ENCODE results near the gene RANBP17. TPM values are rescaled to one million over a fixed set of nuclear protein-coding genes. Genes with fewer than 3 reads are reported as not detected.

RANBP17 gene
- total and polyA plus RNA-seq, 3 experiments from 2014 or later: not detected

DNA sequence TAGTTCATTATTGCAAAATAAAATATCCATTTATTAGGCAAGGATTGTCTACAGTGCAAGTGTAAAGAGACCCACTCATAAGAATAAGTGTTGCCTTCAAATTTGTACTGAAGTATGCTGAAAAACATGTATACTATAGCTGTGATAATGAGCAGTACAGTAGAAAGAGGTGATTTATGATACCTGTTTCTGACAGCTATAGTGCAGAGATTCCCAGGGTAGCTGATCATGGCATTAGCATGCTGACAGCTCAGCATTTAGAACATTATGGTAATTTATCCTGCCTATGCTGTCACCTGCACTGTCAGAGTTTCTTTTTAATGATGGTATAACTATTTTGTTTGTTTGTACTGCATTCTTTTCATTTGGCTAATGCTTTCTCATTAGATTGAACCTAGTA, 269.7 kb downstream of the RANBP17 start:
- no peaks in the 10 kb centered on the region for H3K27me3 ChIP-seq (ENCODE audit: insufficient read depth, low read length, poor library complexity, severe bottlenecking)
- H3K4me3 ChIP-seq (ENCODE audit: low read length): no peak overlapping the region
- H3K36me3 Mint-ChIP-seq: no peaks in the 10 kb centered on the region
- no peaks in the 10 kb centered on the region for H3K4me1 ChIP-seq (ENCODE audit: insufficient read depth, low read length)
- H3K27ac Mint-ChIP-seq: no peak overlapping the region
- ChIA-PET POLR2A (no interaction called here), CTCF (no interaction called here)
- H3K4me1 Mint-ChIP-seq: no peaks in the 10 kb centered on the region
- DNase-seq: no peak
- H3K4me3 Mint-ChIP-seq: no peak overlapping the region
- H3K9me3 Mint-ChIP-seq: peaks cover 0 to 2% (median 0%) of the 10 kb centered on the region in 5 donors
- H3K36me3 ChIP-seq (ENCODE audit: insufficient read depth, low read length): no peaks in the 10 kb centered on the region
- H3K9me3 ChIP-seq (ENCODE audit: low read length): no peaks in the 10 kb centered on the region
- H3K27ac ChIP-seq (ENCODE audit: low read depth, low read length): no peak overlapping the region
- H3K27me3 Mint-ChIP-seq: peaks cover 4 to 5% of the 10 kb centered on the region in 2 donors

DNA sequence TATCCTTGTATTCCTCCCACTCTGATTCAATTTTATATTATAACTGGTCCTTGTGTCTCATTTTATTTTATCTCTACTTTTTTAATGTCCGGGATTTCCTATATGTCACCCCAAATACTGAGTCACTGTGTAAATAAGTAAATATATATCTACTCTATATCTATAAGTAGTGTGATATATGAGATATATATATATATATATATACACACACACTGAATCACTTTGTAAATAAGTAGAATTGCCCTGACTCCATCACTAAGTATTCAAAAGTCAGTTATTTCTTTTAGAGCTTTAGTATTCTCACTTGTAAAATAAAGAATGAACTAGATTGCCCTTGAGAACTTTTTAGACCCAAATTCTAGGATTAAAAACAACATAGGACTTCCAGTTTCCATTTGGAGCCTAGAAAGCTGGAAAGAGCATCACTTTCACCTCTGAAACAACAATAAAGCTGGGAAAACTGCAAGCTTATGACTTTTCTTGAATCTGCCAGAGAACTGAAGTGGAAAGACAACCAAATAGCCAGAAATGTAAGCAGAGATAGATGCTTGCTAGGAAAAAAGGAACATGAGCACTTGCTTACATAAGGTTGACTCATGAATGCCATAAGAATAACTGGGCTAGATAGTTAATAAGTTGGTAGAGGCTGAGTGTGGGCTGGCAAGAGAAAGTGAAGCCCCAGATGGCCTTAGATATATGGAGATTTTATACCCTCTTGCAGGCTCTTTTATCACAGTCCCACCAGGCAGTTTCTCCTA, 276.1 kb downstream of the RANBP17 start:
- Histone ChIP-seq H3K27ac (ENCODE audit: low read depth, low read length) (no peak overlapping the region), H3K9me3 (ENCODE audit: low read length) (no peaks in the 10 kb centered on the region), H3K4me3 (ENCODE audit: low read length) (no peak overlapping the region), H3K27me3 (ENCODE audit: insufficient read depth, low read length, poor library complexity, severe bottlenecking) (no peaks in the 10 kb centered on the region), H3K4me1 (ENCODE audit: insufficient read depth, low read length) (no peaks in the 10 kb centered on the region), H3K36me3 (ENCODE audit: insufficient read depth, low read length) (no peaks in the 10 kb centered on the region)
- no peaks in the 10 kb centered on the region for H3K4me1 Mint-ChIP-seq
- peaks cover 0 to 6% (median 0%) of the 10 kb centered on the region in 5 donors for H3K9me3 Mint-ChIP-seq
- no peak for DNase-seq
- no peaks in the 10 kb centered on the region for H3K36me3 Mint-ChIP-seq
- ChIA-PET POLR2A (no interaction called here), CTCF (no interaction called here)
- peaks cover 3 to 8% of the 10 kb centered on the region in 2 donors for H3K27me3 Mint-ChIP-seq
- H3K4me3 Mint-ChIP-seq: no peak overlapping the region
- no peak overlapping the region for H3K27ac Mint-ChIP-seq

DNA sequence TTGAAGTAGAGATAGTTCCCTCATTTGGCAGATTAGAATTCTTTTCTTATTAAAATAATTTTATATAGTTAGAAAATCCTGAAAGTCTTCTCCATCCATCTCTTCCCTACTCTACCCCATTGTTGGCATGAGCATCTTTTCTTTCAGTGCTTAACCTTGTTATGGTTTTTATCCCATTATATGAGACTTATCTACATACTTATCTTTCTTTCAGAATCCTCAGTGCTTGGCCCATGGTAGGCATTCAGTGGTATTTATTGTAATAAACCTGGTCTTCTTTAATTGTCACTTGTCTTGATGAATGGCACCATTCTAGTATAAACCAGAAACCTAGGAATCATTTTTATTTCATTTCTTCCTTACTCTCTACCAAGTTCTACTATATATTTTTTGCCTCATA, 277.4 kb downstream of the RANBP17 start:
- Mint-ChIP-seq H3K27me3 (peaks cover 3 to 8% of the 10 kb centered on the region in 2 donors), H3K4me1 (no peaks in the 10 kb centered on the region), H3K9me3 (peaks cover 0 to 6% (median 0%) of the 10 kb centered on the region in 5 donors), H3K36me3 (no peaks in the 10 kb centered on the region), H3K4me3 (no peak overlapping the region), H3K27ac (no peak overlapping the region)
- Histone ChIP-seq H3K4me1 (ENCODE audit: insufficient read depth, low read length) (no peaks in the 10 kb centered on the region), H3K9me3 (ENCODE audit: low read length) (no peaks in the 10 kb centered on the region), H3K36me3 (ENCODE audit: insufficient read depth, low read length) (no peaks in the 10 kb centered on the region), H3K27me3 (ENCODE audit: insufficient read depth, low read length, poor library complexity, severe bottlenecking) (no peaks in the 10 kb centered on the region), H3K27ac (ENCODE audit: low read depth, low read length) (no peak overlapping the region), H3K4me3 (ENCODE audit: low read length) (no peak overlapping the region)
- DNase-seq: no peak
- ChIA-PET POLR2A (no interaction called here), CTCF (no interaction called here)

DNA sequence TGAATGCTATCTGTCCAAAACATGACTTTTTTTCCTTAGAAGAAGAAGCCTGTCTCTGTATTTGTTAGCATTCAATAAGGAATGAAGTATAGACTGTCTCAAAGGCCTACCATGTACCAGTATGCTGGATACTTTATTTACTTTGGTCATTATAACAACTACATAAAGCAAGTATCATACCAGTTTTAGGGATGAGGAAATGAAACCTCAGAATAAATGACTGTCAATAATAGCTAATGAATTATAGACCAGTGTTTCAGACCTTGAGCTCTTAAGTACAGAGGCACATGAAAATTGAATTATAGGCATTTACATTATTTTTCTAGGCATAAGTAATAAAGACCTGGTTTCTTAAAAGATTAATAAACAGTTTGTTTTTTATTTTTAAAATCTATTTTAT, 280.8 kb downstream of the RANBP17 start:
- no peak overlapping the region for H3K4me3 ChIP-seq (ENCODE audit: low read length)
- Mint-ChIP-seq H3K4me1 (no peaks in the 10 kb centered on the region), H3K9me3 (peaks cover 0 to 3% (median 0%) of the 10 kb centered on the region in 5 donors), H3K27ac (no peak overlapping the region), H3K36me3 (no peaks in the 10 kb centered on the region), H3K4me3 (no peak overlapping the region), H3K27me3 (peaks cover 3% of the 10 kb centered on the region in 2 donors)
- ChIA-PET POLR2A (no interaction called here), CTCF (no interaction called here)
- H3K9me3 ChIP-seq (ENCODE audit: low read length): no peaks in the 10 kb centered on the region
- H3K27ac ChIP-seq (ENCODE audit: low read depth, low read length): no peak overlapping the region
- no peaks in the 10 kb centered on the region for H3K4me1 ChIP-seq (ENCODE audit: insufficient read depth, low read length)
- no peak for DNase-seq
- H3K36me3 ChIP-seq (ENCODE audit: insufficient read depth, low read length): no peaks in the 10 kb centered on the region
- no peaks in the 10 kb centered on the region for H3K27me3 ChIP-seq (ENCODE audit: insufficient read depth, low read length, poor library complexity, severe bottlenecking)

DNA sequence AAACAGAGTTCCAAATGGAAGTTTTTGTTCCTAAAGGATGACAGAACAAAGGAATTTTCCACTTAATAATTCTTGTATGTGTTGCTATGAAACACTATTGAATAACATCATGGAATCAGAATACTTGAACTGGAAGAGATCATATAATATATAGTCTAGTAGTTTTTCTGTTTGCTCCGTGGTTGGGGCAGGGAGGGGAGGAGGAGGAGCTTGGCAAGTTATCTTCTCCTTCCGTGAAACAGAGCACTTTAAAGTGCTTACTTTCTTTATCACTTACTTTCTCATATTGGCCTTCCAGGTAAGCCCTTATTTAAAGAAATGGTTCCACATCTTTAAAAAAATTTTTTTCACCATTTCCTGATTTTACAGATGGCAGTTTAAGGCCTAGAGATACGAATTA, 281.4 kb downstream of the RANBP17 start:
- Mint-ChIP-seq H3K9me3 (peaks cover 0 to 3% (median 0%) of the 10 kb centered on the region in 5 donors), H3K4me3 (no peak overlapping the region), H3K27me3 (peaks cover 0 to 3% of the 10 kb centered on the region in 2 donors), H3K36me3 (no peaks in the 10 kb centered on the region), H3K4me1 (no peaks in the 10 kb centered on the region), H3K27ac (no peak overlapping the region)
- no peaks in the 10 kb centered on the region for H3K4me1 ChIP-seq (ENCODE audit: insufficient read depth, low read length)
- H3K36me3 ChIP-seq (ENCODE audit: insufficient read depth, low read length): no peaks in the 10 kb centered on the region
- no peaks in the 10 kb centered on the region for H3K27me3 ChIP-seq (ENCODE audit: insufficient read depth, low read length, poor library complexity, severe bottlenecking)
- no peak for DNase-seq
- H3K27ac ChIP-seq (ENCODE audit: low read depth, low read length): no peak overlapping the region
- ChIA-PET POLR2A (no interaction called here), CTCF (no interaction called here)
- H3K9me3 ChIP-seq (ENCODE audit: low read length): no peaks in the 10 kb centered on the region
- no peak overlapping the region for H3K4me3 ChIP-seq (ENCODE audit: low read length)

DNA sequence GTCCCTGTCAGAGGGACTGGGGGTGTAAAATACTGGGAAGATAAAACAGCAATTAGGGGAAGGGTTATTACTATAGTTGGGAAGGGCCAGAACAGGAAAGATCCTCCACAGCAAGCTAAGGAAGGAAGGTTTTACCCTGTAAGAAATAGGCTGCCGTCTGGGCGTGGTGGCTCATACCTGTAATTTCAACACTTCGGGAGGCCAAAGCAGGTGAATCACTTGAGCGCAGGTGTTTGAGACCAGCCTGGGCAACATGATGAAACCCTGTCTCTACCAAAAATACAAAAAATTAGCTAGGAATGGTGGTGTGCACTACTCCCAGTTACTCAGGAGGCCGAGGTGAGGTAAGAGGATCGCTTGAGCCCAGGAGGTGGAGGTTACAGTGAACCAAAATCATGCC, 282.1 kb downstream of the RANBP17 start:
- DNase-seq: no peak
- H3K27me3 Mint-ChIP-seq: peaks cover 0 to 3% of the 10 kb centered on the region in 2 donors
- no peaks in the 10 kb centered on the region for H3K4me1 Mint-ChIP-seq
- Histone ChIP-seq H3K27me3 (ENCODE audit: insufficient read depth, low read length, poor library complexity, severe bottlenecking) (no peaks in the 10 kb centered on the region), H3K36me3 (ENCODE audit: insufficient read depth, low read length) (no peaks in the 10 kb centered on the region), H3K4me3 (ENCODE audit: low read length) (no peak overlapping the region), H3K27ac (ENCODE audit: low read depth, low read length) (no peak overlapping the region), H3K4me1 (ENCODE audit: insufficient read depth, low read length) (no peaks in the 10 kb centered on the region), H3K9me3 (ENCODE audit: low read length) (no peaks in the 10 kb centered on the region)
- peaks cover 0 to 3% (median 0%) of the 10 kb centered on the region in 5 donors for H3K9me3 Mint-ChIP-seq
- H3K36me3 Mint-ChIP-seq: no peaks in the 10 kb centered on the region
- no peak overlapping the region for H3K4me3 Mint-ChIP-seq
- ChIA-PET CTCF (no interaction called here), POLR2A (no interaction called here)
- no peak overlapping the region for H3K27ac Mint-ChIP-seq

DNA sequence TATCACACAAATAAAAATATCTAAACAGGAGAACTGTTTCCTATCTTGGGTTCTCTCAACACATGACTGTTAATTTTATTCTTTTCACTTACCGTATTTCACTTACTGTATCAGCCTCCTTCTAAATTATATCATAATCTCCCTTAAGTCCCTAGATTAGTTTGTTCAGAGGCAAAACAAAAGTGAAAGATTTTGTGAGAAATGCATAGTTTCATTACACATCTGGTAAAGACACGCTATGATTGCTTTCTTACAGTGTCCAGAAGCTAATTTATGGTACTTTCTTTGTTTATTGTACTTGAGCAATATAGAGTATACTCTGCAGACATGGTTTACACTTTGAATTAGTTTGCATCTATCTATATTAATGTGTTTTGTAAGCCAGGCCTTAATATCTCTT, 287.5 kb downstream of the RANBP17 start:
- no peaks in the 10 kb centered on the region for H3K4me1 ChIP-seq (ENCODE audit: insufficient read depth, low read length)
- Mint-ChIP-seq H3K27me3 (peaks cover 1 to 10% of the 10 kb centered on the region in 2 donors), H3K4me1 (no peaks in the 10 kb centered on the region), H3K4me3 (no peak overlapping the region), H3K36me3 (no peaks in the 10 kb centered on the region), H3K9me3 (no peaks in the 10 kb centered on the region), H3K27ac (no peak overlapping the region)
- ChIA-PET CTCF (no interaction called here), POLR2A (no interaction called here)
- no peak overlapping the region for H3K4me3 ChIP-seq (ENCODE audit: low read length)
- H3K27ac ChIP-seq (ENCODE audit: low read depth, low read length): no peak overlapping the region
- no peak for DNase-seq
- no peaks in the 10 kb centered on the region for H3K9me3 ChIP-seq (ENCODE audit: low read length)
- no peaks in the 10 kb centered on the region for H3K27me3 ChIP-seq (ENCODE audit: insufficient read depth, low read length, poor library complexity, severe bottlenecking)
- H3K36me3 ChIP-seq (ENCODE audit: insufficient read depth, low read length): no peaks in the 10 kb centered on the region

DNA sequence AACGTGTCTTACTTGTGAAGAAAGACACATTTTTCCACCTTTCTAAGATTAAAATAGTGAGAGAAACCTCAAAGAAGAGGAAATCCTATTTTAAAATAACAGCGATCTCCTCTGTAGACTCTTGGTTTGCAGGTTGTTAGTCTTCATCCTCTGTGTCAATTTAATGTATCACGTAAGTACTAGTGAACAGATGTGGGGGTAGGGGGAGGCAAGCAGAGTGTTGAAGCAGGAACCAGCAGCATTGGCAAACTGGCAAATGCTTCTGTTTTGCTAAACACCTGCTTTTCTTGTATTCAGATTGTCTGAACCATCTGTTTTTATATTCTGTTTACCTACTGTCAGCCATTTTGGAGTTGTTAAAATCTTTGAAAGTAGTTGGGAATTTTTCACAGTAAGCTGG, 288.0 kb downstream of the RANBP17 start:
- Histone ChIP-seq H3K27me3 (ENCODE audit: insufficient read depth, low read length, poor library complexity, severe bottlenecking) (no peaks in the 10 kb centered on the region), H3K36me3 (ENCODE audit: insufficient read depth, low read length) (no peaks in the 10 kb centered on the region), H3K27ac (ENCODE audit: low read depth, low read length) (no peak overlapping the region), H3K9me3 (ENCODE audit: low read length) (no peaks in the 10 kb centered on the region), H3K4me1 (ENCODE audit: insufficient read depth, low read length) (no peaks in the 10 kb centered on the region), H3K4me3 (ENCODE audit: low read length) (no peak overlapping the region)
- Mint-ChIP-seq H3K27ac (no peak overlapping the region), H3K36me3 (no peaks in the 10 kb centered on the region), H3K27me3 (peaks cover 1 to 10% of the 10 kb centered on the region in 2 donors), H3K9me3 (no peaks in the 10 kb centered on the region), H3K4me1 (no peaks in the 10 kb centered on the region), H3K4me3 (no peak overlapping the region)
- CTCF ChIA-PET: no interaction called here
- POLR2A ChIA-PET: no interaction called here
- DNase-seq: no peak

Measured in CD8-positive, alpha-beta memory T cell (primary cell).